ENCODE results near the gene CNPY3. TPM values are rescaled to one million over a fixed set of nuclear protein-coding genes. Genes with fewer than 3 reads are reported as not detected.
A peak's percentile ranks its signal among the peaks of the same experiment; 100 is the strongest.

Gene CNPY3
- total and polyA plus RNA-seq, 10 of the 15 experiments (the other 5 are each of a cell fraction or from before 2014, with no cell fraction given) = 7.2 to 102 (median 73.6) TPM

- no peak for TF ChIP-seq CEBPZ (IDR thresholded peaks at IDR 0.05; ENCODE audit: low read depth, low read length)
- TF ChIP-seq POLR2AphosphoS5 (IDR thresholded peaks at IDR 0.05; ENCODE audit: low read length) = no peak
- no peak for TF ChIP-seq TARDBP (IDR thresholded peaks at IDR 0.05; ENCODE audit: borderline replicate concordance)
Observed at GRCh38 chr6:42921801-42922200, 7.5 kb upstream of the CNPY3 start (continued).

GRCh38 chr6:42923666-42924065 is 5.6 kb upstream of the CNPY3 start:
- no peaks in the 10 kb centered on the region for H4K20me1 ChIP-seq (ENCODE audit: control insufficient read depth, insufficient read depth)
- ChIA-PET POLR2A (no interaction called here), SMC1A (ENCODE audit: uncharacterized antibody, unreplicated experiment) (no interaction called here), RAD21 (ENCODE audit: unreplicated experiment) (interaction anchor here (1.0 kb wide), 1 partner anchor 61 kb away, joined by 3 read pairs; the partner anchor contains the start of gene PPP2R5D), CTCF (interaction anchor here (1.4 kb wide), 2 partner anchors 10 to 23 kb away, joined by 3 to 4 read pairs; no protein-coding TSS in a partner anchor)
- FAIRE-seq (no peak), DNase-seq (ENCODE audit: low read depth, low spot score) (no peak), ATAC-seq (no peak; the same call in 2 of the 3 replicates)
- H3K4me3 ChIP-seq = no peak overlapping the region
- H2AFZ ChIP-seq (ENCODE audit: control insufficient read depth, low read depth, low read length) = no peak overlapping the region
- no TSS peak for BruUV-seq (replicated peaks)
- intact Hi-C loops (cut with micrococcal nuclease; ENCODE audit: unreplicated experiment) = no loop called here
- in situ Hi-C loops (cut with MboI) = no loop called here
- 74% methylated on average over 2 of the region's 2 CpGs for WGBS (ENCODE audit: insufficient coverage, insufficient replicate concordance, low lambda C conversion rate, missing lambda C conversion rate)
- H3K4me2 ChIP-seq (ENCODE audit: control insufficient read depth, insufficient read depth) = no peak overlapping the region
- peaks cover 6% of the 10 kb centered on the region; the same call in 1 of the 2 replicates for H3K4me1 ChIP-seq (ENCODE audit: control insufficient read depth, insufficient read depth, low read length)
- no peak overlapping the region for H3K27ac ChIP-seq (ENCODE audit: control insufficient read depth, insufficient read depth)
- H3K36me3 ChIP-seq (ENCODE audit: control insufficient read depth in 2 of 2, insufficient read depth in 2 of 2, low read length in 1 of 2) = no peaks in the 10 kb centered on the region
- no peak overlapping the region for H3K9ac ChIP-seq (ENCODE audit: control insufficient read depth, insufficient read depth, low read length)
- H3K79me2 ChIP-seq (ENCODE audit: control insufficient read depth, insufficient read depth, low read length) = no peaks in the 10 kb centered on the region
- no peaks in the 10 kb centered on the region for H3K9me3 ChIP-seq (replicated peaks; ENCODE audit: control insufficient read depth, insufficient read depth, low read length)
- no peaks in the 10 kb centered on the region for H3K27me3 ChIP-seq (replicated peaks in 1 of 2; ENCODE audit: control insufficient read depth in 2 of 2, insufficient read depth in 2 of 2, low read length in 1 of 2)
- TF ChIP-seq IKZF1 (conservative IDR thresholded peaks at IDR 0.05) (no peak), MEF2B (IDR thresholded peaks at IDR 0.05; ENCODE audit: partially characterized antibody, poor library complexity, severe bottlenecking) (peak; percentile 27), E2F4 (IDR thresholded peaks at IDR 0.05; ENCODE audit: low read depth, low read length) (no peak)

All from GM12878 (cell line).